ENCODE data around the gene DGKI. TPM values are rescaled to one million over a fixed set of nuclear protein-coding genes. Genes with fewer than 3 reads are reported as not detected.

DGKI gene
- total and polyA plus RNA-seq, 2 of the 4 experiments (the other 2 are of a cell fraction): 3.9 to 15.8 TPM

DNA sequence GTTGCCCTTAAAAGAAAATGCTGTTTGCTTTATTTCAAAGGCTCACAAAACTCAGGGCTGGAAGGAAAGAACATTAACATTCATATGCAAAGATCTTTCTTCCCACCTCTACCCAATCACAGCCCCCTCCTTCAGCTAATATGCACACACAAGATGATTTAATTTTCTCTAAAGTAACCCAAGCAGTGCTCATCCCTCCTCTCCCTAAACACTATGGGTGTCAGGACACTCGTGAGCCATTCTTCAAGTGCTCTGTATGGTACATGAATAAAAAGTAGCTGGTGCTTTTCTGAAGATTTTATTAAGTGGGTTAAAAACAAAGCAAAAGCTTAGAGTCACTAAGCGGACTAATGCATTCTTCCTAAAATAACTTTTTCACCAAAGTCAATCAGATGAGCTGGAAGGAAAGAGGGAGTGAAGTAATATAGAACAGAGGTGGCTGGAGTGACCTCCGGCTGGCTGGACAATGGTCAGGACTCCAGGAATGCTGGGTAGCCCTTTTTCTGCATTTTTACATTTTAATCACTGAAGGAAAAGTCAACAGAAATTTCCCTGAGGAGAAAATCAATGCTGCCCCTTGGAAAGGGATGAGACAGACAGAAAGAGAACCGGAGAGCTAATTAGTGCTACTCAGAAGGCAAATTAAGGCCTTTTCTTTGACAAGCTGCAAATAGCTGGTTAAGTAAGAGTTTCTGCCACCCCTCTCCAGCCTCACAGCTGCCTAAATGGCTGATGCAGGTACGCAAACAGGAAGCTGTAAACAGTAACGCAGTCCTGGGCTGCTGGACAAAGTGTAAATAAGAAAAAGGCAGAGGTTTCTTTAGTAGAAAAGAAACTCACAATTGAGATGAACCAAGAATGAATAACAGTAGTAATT, 6.6 kb downstream of the DGKI start (continued):
- TF ChIP-seq NFE2L2 (IDR thresholded peaks at IDR 0.05; ENCODE audit: low read depth, low read length) (no peak), RCOR1 (IDR thresholded peaks at IDR 0.05; ENCODE audit: insufficient replicate concordance, low read length) (no peak)

DNA sequence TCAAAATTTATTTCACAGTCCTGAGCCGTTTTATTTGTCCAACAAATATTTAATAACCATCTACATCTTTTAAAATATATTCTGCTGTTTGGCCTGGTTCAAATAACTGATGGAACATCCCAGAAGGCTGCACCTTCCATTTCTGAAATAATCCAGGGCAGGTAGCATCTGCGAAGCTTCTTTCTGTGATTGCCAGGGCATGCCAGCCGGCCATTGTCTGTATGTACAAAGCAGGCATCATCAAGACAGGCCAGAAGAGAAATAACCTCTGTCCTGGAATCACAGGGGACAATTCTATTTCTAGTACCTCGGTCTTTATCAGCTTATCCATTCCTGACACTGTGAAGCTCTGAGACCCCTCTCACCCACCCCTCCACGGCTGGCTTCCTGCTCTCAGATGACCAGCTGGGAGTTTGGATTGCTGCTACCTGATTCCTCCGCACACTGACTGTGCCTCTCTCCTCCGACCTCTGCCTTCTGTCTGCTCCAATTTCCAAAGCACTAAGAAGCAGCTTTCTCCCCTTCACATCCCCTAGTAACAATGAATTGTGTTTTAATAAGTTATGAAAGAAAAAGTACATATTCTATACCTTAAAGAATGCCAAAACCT, 8.0 kb downstream of the DGKI start:
- intact Hi-C loops (cut with micrococcal nuclease) (no loop called here), in situ Hi-C loops (cut with MboI; ENCODE audit: low sequenced_read_pairs) (no loop called here), dilution Hi-C loops (cut with HindIII; ENCODE audit: low sequenced_read_pairs, unreplicated experiment) (no loop called here)
- POLR2A ChIA-PET (ENCODE audit: unreplicated experiment): no interaction called here
- H2BK120ac ChIP-seq (ENCODE audit: low read depth, low read length): peak overlapping the region; percentile 44; the same call in 1 of the 2 replicates
- no peaks in the 10 kb centered on the region for H3K27me3 ChIP-seq (ENCODE audit: control insufficient read depth, insufficient read depth, low read length)
- H3K56ac ChIP-seq (ENCODE audit: extremely low read depth, insufficient read depth, low read length): no peak overlapping the region
- no peaks in the 10 kb centered on the region for H3K9me3 ChIP-seq (ENCODE audit: control insufficient read depth, insufficient read depth, low read length)
- no peak overlapping the region for H3K27ac ChIP-seq (ENCODE audit: insufficient read depth, low read length)
- no peak overlapping the region for H3K18ac ChIP-seq (ENCODE audit: low read depth, low read length)
- peaks cover 9% of the 10 kb centered on the region for H3K4me1 ChIP-seq (ENCODE audit: control insufficient read depth, insufficient read depth, low read length)
- H3K23ac ChIP-seq (ENCODE audit: low read depth, low read length): no peak overlapping the region
- TF ChIP-seq, protein P1, sequence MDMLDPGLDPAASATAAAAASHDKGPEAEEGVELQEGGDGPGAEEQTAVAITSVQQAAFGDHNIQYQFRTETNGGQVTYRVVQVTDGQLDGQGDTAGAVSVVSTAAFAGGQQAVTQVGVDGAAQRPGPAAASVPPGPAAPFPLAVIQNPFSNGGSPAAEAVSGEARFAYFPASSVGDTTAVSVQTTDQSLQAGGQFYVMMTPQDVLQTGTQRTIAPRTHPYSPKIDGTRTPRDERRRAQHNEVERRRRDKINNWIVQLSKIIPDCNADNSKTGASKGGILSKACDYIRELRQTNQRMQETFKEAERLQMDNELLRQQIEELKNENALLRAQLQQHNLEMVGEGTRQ (IDR thresholded peaks at IDR 0.05; ENCODE audit: low read depth, low read length): no peak
- no peak for TF ChIP-seq MAFK (IDR thresholded peaks at IDR 0.05; ENCODE audit: low read depth, low read length)
- TF ChIP-seq RCOR1 (IDR thresholded peaks at IDR 0.05; ENCODE audit: insufficient replicate concordance, low read length): no peak
- TF ChIP-seq FOS (IDR thresholded peaks at IDR 0.05; ENCODE audit: low read depth, low read length): no peak
- TF ChIP-seq RFX5 (IDR thresholded peaks at IDR 0.05; ENCODE audit: low read depth, low read length): no peak
- no peak for TF ChIP-seq NFE2L2 (IDR thresholded peaks at IDR 0.05; ENCODE audit: low read depth, low read length)
- TF ChIP-seq, protein P2, sequence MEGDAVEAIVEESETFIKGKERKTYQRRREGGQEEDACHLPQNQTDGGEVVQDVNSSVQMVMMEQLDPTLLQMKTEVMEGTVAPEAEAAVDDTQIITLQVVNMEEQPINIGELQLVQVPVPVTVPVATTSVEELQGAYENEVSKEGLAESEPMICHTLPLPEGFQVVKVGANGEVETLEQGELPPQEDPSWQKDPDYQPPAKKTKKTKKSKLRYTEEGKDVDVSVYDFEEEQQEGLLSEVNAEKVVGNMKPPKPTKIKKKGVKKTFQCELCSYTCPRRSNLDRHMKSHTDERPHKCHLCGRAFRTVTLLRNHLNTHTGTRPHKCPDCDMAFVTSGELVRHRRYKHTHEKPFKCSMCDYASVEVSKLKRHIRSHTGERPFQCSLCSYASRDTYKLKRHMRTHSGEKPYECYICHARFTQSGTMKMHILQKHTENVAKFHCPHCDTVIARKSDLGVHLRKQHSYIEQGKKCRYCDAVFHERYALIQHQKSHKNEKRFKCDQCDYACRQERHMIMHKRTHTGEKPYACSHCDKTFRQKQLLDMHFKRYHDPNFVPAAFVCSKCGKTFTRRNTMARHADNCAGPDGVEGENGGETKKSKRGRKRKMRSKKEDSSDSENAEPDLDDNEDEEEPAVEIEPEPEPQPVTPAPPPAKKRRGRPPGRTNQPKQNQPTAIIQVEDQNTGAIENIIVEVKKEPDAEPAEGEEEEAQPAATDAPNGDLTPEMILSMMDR (conservative IDR thresholded peaks at IDR 0.05; ENCODE audit: low read depth, low read length): no peak
- TF ChIP-seq POLR2A (IDR thresholded peaks at IDR 0.05; ENCODE audit: low read depth, low read length): no peak
- TF ChIP-seq MAZ (IDR thresholded peaks at IDR 0.05; ENCODE audit: borderline replicate concordance, low read depth, low read length): no peak
- TF ChIP-seq CHD1 (IDR thresholded peaks at IDR 0.05; ENCODE audit: low read depth, low read length): no peak
- TF ChIP-seq MXI1 (IDR thresholded peaks at IDR 0.05; ENCODE audit: borderline replicate concordance, low read depth, low read length): no peak
- CTCF ChIA-PET: interaction anchor here (1.9 kb wide), 1 partner anchor 170 kb away, joined by 4 read pairs; no protein-coding TSS in a partner anchor
- no peak overlapping the region for H3K9ac ChIP-seq (ENCODE audit: low read depth, low read length)
- H4K8ac ChIP-seq (ENCODE audit: low read depth in 2 of 2, low read length in 2 of 2): peak overlapping the region in 1 of 2 experiments; percentile 10; a peak in 1 of 4 replicates
- 0 out of 2 replicates have a peak overlapping the region, but pooled peaks have one; percentile 8 for H4K91ac ChIP-seq (ENCODE audit: insufficient read depth, low read depth, low read length)
- no peaks in the 10 kb centered on the region for H3K9me1 ChIP-seq (ENCODE audit: insufficient read depth, low read length)
- no peak overlapping the region; the same call in 2 of the 3 replicates for H2BK15ac ChIP-seq (ENCODE audit: low read depth, low read length)
- WGBS, 2 experiments (ENCODE audit: extremely low coverage in 2 of 2, insufficient read length in 1 of 2): 94 to 100% methylated on average over 1 to 2 of the region's 7 CpGs
- DNase-seq (no peak), ATAC-seq (ENCODE audit: low read depth) (no peak)
- peak overlapping the region; percentile 62 for H3K4ac ChIP-seq (ENCODE audit: low read depth, low read length)
- no peaks in the 10 kb centered on the region for H4K20me1 ChIP-seq (ENCODE audit: insufficient read depth, low read length)
- H3K36me3 ChIP-seq (ENCODE audit: control insufficient read depth, insufficient read depth, low read length): no peaks in the 10 kb centered on the region; the same call in 1 of the 2 replicates
- H3K4me2 ChIP-seq (ENCODE audit: low read depth, low read length): no peak overlapping the region
- 0 out of 4 replicates have a peak, but pooled peaks cover 0 to 3% of the 10 kb centered on the region in 2 experiments for H3K79me1 ChIP-seq (ENCODE audit: low read depth in 1 of 2, low read length in 2 of 2)
- H2AFZ ChIP-seq (replicated peaks; ENCODE audit: low read length, poor library complexity): no peak overlapping the region
- no TSS peak for BruUV-seq (replicated peaks)
- peak overlapping the region; percentile 50; the same call in 1 of the 2 replicates for H3K14ac ChIP-seq (replicated peaks; ENCODE audit: low read depth, low read length)
- H2BK20ac ChIP-seq (ENCODE audit: low read depth, low read length): peak overlapping the region; percentile 72
- H3K4me3 ChIP-seq (ENCODE audit: insufficient read depth, low read depth, low read length): no peak overlapping the region
- H2AK5ac ChIP-seq (ENCODE audit: low read depth, low read length): no peak overlapping the region; the same call in 1 of the 2 replicates
- no peak overlapping the region for H2AK9ac ChIP-seq (replicated peaks; ENCODE audit: low read depth, low read length, poor library complexity)
- no peak overlapping the region for H4K5ac ChIP-seq (ENCODE audit: low read depth, low read length)
- no peak overlapping the region for H2BK5ac ChIP-seq (ENCODE audit: low read depth, low read length, poor library complexity, severe bottlenecking)
